Stimulated activated CD8-positive, alpha-beta memory T cell treated with anti-CD3 and anti-CD28 coated beads, Interleukin-12 subunit alpha, Interleukin-12 subunit beta, amount 100 ng/mL, for 4 hours (primary cell): Measurements from ENCODE around the gene ESYT3.
"Not testable (repeated sequence)": the region's sequence is repeated elsewhere in the genome, so short reads cannot be mapped to it uniquely, and the experiment has no call there.

ENCODE experiments used
- DNase-seq: peaks from one replicate; pipeline ENCODE4 v3.0.0-alpha.2; 2020; ENCODE audit warnings: low read depth

The ESYT3 gene

DNA sequence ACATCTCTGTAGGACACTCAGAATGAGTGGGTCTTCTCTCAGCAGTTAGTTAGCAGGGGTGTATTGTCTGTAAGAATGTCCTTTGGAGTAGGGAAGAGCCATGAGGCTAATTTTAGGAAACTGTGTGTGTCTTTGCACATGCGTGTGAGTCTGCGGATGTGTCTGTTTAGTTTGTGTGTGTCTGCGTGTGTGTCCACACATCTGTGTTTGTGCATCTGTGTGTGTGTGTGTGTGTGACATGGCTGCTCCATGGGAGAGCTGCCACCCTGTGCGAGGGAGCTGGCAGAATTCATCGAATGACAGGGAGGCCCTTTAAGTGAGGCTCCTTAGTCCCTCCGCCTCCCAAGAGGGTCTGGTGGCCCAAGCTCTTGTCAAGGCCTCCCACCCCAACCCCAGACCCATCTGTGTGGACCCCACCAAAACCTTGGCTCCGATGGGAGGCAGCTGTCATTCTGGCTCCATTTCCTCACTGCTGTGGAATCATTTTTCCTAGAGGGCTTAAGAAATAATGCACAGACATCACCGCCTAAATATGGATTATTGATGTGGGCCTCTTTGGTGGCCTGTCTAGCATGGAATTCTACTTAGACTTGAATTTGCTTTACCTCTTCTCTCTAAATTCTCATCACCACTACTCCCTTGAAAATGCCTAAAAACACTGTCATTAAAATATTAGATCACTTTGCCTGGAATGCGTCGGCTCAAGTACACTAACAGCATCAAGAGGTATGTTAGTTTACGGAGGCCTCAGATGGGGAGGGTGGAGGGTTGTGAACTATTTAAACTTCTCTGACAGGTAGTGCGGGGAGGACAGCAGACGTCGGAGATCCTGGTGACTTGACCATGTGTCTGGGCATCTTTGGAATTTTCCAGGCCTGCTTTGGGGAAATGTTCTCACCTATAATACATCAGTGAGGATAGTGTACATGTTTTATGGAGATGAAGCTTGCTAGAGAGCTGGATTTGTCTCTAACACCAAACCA, 9.4 kb downstream of the ESYT3 start:
- no peak for DNase-seq

- DNase-seq: no peak
Measured at GRCh38 chr3:138445236-138445635, 10.8 kb downstream of the ESYT3 start.

GRCh38 chr3:138445654-138446053, 11.2 kb downstream of the ESYT3 start:
- DNase-seq: no peak

GRCh38 chr3:138448631-138449030, 14.2 kb downstream of the ESYT3 start:
- DNase-seq: no peak

GRCh38 chr3:138449490-138449889, 15.1 kb downstream of the ESYT3 start:
- DNase-seq: no peak

DNA sequence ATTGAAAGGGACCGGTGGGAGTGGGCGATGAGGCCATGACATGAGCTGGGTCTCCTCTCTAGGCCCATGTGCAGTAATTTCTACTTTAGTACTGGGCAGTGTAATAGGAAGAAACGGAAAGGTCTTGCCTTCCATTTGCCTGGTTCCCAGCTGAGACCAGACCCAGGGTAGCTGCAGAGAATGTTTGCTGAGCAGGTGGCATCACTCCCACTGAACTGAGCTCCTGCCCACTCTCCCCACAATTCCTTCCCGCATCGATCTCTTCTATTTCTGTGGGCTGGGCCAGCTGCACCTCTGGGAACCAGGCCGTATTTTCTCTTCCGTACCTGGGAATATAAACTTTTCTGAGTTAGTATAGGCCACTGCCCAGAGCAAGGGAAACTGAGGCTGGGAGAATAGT, 15.8 kb downstream of the ESYT3 start:
- DNase-seq: no peak

- no peak for DNase-seq
Measured at GRCh38 chr3:138450704-138451424, 16.4 kb downstream of the ESYT3 start.

GRCh38 chr3:138451595-138452162, 17.3 kb downstream of the ESYT3 start:
- no peak for DNase-seq

GRCh38 chr3:138452436-138452835, 18.0 kb downstream of the ESYT3 start:
- no peak for DNase-seq

DNA sequence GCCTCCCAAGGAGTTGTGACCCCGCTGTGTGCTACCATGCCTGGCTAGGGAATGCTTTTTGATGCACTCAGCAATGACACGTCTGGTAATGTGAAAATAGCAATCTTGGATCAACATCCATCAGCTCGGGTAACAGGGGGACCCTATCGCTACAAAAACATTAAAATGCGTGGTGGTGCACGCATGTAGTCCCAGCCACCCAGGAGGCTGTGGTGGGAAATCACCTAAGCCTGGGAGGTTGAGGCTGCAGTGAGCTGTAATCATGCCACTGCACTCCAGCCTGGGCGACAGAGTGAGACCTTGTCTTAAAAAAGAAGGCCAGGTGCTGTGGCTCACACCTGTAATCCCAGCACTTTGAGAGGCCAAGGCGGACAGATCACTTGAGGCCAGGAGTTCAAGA, 19.5 kb downstream of the ESYT3 start:
- DNase-seq: not testable (repeated sequence)

- no peak for DNase-seq
Measured at GRCh38 chr3:138455801-138456716, 21.6 kb downstream of the ESYT3 start.

DNA sequence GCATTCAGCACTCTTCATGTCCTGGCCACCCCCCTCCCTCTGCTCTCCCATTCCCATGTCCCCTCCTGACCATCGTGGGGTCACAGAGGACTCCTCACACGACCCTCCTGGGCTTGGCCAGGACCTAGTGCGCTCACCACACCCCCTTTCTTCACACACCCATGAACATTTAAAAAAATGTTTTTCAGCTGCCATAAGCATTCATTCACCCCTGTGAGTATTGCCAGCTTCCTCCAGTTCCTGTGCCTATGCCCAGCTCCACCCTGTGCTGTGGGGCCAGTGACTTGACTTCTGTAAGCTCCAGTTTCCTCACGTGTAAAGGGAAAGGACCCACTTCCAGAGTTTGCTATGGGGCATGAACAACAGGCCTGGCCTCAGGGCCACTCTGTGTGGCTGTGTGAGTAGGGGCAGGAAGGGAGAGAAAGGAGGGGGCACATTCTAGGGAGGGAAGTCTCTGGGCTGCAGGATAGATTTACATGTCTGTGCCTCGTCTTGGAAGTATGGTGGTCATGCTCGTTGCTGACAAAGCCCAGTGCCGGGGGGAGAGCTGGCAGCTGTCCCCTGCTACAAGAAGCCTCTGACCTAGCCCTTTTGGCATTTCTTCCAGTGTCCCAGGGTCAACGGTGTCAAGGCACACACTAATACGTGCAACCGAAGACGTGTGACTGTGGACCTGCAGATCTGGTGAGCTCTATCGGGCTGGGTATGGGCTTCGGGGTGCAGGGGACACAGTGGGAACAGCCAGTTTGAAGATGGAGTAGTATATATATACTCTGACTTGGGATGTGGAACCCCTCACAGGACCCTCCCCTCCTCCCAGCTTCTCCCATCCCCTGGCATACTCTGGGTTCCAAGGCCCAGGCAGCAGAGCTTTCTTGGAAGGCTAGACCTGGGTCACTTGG, 22.8 kb downstream of the ESYT3 start:
- DNase-seq: no peak

GRCh38 chr3:138457863-138458735, 23.7 kb downstream of the ESYT3 start:
- DNase-seq: no peak

DNA sequence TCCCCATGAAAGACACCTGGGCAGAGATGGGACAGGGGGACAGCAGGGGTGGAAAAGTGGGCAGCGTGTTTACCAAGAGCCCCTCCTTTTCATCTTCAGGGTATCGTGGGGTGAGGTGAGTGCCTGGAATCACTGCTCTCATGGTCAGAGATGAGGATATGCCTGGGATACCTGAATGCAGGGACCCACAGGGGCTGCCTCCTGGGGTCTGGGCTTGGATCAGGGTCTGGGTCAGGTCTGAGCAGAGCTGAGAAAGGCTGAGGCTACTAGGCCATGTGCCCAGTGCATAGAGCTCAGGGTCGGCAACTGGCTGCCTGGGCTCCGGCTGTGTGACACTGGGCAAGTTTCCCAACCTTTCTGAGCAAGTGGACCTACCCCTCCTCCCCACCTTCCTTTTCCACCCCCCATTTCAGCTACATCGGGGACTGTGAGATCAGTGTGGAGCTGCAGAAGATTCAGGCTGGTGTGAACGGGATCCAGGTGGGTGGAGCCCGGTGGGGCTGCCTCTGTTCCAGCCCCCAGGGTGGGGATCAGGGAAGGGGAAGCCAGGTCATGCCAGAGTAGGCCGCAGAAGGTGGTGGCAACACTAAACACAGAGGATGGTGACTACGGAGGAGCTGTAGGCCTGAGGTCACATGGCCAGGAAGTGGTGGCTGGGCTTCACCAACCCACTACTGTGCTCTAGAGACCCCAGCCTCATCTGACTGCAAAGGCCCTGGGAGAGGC, 24.5 kb downstream of the ESYT3 start:
- DNase-seq: no peak

DNA sequence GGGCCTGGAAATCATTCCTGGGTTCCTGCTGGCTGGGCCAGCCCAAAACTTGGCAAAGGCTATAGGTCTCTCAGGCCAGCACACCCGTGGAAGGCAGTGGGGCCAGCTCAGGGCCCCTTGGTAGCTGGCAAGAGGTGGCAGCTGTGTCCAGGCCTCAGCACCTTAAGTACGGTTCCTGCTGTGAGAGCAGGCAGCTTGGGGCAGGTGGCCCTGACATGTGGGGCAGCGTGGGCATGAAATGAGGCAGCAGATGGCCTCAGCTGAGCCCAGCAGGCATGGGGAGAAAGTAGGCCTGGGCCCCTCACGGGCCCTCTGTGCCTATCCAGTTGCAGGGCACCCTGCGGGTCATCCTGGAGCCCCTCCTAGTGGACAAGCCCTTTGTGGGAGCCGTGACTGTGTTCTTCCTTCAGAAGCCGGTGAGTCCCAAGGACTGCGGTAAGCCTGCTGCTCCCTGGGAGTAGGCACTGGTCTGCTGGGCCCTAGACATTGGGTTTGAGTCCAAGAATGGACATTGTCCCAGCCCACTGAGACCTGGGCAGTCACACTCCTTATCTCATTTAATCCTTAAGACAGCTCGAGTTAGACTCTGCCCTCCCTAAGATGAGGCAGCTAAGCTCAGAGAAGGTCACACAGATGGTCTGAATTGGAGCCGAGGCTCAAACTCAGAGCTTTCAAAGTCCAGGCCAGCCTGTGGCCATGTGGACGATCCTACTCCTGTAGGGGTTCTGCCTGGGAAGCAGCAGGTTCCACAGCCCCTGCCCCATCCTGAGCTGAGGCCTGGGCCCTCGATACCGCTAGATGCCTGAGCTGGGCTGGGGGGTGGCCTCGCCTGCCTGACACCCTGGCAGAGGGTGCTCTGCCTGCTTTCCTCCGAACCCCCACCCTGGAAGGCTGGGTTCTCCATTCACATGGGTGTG, 25.5 kb downstream of the ESYT3 start:
- DNase-seq: no peak

DNA sequence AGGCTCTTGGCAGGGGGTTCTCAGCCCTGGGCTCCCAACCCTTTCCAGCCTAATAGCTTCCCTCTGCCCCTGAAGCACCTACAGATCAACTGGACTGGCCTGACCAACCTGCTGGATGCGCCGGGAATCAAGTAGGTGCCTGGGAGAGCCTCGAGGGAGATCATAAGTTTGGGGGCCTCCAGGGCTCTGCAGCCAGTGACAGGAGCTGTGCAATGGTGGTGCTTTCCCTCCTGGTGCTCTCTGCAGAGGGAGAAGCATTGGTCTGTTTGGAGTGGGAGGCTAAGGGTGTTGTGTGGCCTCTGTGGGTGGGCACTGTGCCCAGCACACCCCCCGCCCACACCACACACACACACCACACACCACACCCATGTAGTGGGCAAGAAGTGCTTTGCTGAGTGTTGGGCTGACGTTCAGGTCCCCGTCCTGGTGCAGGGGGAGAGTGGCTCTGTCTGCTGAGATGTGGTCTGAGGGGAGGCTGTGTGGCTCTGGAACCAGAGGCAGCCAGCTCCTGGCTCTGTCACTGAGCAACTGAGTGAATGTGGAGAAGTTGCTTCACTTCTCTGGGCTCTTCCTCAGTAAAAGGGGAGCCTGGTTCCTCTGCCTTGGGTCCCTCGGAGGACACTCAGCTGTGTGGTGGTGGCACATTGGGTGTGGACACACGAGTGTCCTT, 26.3 kb downstream of the ESYT3 start:
- DNase-seq: no peak

DNA sequence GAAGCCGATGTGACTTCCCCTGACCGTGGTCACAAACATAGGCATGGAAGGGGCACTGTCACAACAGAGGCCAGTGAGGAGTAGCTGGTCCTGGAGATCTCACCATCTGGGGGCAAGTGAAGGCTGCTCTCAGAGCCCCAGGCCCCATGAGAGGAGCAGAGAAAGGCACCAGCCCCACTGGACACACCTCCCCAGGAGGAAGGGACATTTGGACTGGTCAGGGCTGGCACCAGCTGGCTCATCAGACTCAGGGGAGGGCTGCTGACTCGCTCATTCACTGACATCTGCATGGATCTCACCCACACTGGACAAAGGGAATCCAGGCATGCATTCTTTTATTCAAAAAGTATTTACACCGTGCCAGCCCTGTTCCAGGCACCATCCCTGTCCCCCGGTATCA, 26.8 kb downstream of the ESYT3 start:
- DNase-seq: no peak
